ENCODE data around the gene C19orf12.

GRCh38 chr19:29686285-29686805, 28.7 kb downstream of the C19orf12 start:
- TF ChIP-seq CTCF (IDR thresholded peaks at IDR 0.05; ENCODE audit: low read depth, low read length) (no peak), POLR2A (IDR thresholded peaks at IDR 0.05; ENCODE audit: extremely low read depth, insufficient read length) (no peak)
- TF ChIP-seq, protein P1, sequence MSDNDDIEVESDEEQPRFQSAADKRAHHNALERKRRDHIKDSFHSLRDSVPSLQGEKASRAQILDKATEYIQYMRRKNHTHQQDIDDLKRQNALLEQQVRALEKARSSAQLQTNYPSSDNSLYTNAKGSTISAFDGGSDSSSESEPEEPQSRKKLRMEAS (IDR thresholded peaks at IDR 0.05; ENCODE audit: low read depth, low read length), result no peak

Data from NB4 (cell line).